Ishikawa (cell line): Measurements from ENCODE around the gene SLC3A2.
A peak's percentile ranks its signal among the peaks of the same experiment; 100 is the strongest.

Experiments
- CEBPB ChIP-seq: IDR thresholded peaks from 2 replicates; pipeline ENCODE4 v1.6.1; 2012
- CREB1 ChIP-seq: IDR thresholded peaks from 2 replicates; pipeline ENCODE4 v1.6.1; 2012; ENCODE audit warnings: low read depth
- EGR1 ChIP-seq: IDR thresholded peaks from 2 replicates; pipeline ENCODE4 v1.6.1; 2012
- EP300 ChIP-seq: IDR thresholded peaks from 2 replicates; pipeline ENCODE4 v1.6.1; 2012; ENCODE audit warnings: borderline replicate concordance
- FOXM1 ChIP-seq: IDR thresholded peaks from 2 replicates; pipeline ENCODE4 v1.6.1; 2012; ENCODE audit warnings: low read depth, borderline replicate concordance
- NFIC ChIP-seq: IDR thresholded peaks from 2 replicates; pipeline ENCODE4 v1.6.1; 2012
- RAD21 ChIP-seq: IDR thresholded peaks from 2 replicates; pipeline ENCODE4 v1.6.1; 2012; ENCODE audit warnings: low read depth
- TAF1 ChIP-seq: IDR thresholded peaks from 2 replicates; pipeline ENCODE4 v1.6.1; 2012; ENCODE audit warnings: low read depth, mild to moderate bottlenecking
- TCF12 ChIP-seq: IDR thresholded peaks from 2 replicates; pipeline ENCODE4 v1.6.1; 2012; ENCODE audit warnings: low read depth
- TEAD4 ChIP-seq: IDR thresholded peaks from 2 replicates; pipeline ENCODE4 v1.6.1; 2012
- YY1 ChIP-seq: IDR thresholded peaks from 2 replicates; pipeline ENCODE4 v1.6.1; 2012; ENCODE audit warnings: low read depth
- ZBTB7A ChIP-seq: IDR thresholded peaks from 2 replicates; pipeline ENCODE4 v1.6.1; 2012; ENCODE audit warnings: low read depth
- TF ChIP-seq, protein P1 (sequence below): IDR thresholded peaks from 2 replicates; pipeline ENCODE4 v1.6.1; 2012
- TF ChIP-seq, protein P2 (sequence below): IDR thresholded peaks from 2 replicates; pipeline ENCODE4 v1.6.1; 2012; ENCODE audit warnings: low read depth, mild to moderate bottlenecking
- TF ChIP-seq, protein P3 (sequence below): IDR thresholded peaks from 2 replicates; pipeline ENCODE4 v1.6.1; 2012

Gene SLC3A2

DNA sequence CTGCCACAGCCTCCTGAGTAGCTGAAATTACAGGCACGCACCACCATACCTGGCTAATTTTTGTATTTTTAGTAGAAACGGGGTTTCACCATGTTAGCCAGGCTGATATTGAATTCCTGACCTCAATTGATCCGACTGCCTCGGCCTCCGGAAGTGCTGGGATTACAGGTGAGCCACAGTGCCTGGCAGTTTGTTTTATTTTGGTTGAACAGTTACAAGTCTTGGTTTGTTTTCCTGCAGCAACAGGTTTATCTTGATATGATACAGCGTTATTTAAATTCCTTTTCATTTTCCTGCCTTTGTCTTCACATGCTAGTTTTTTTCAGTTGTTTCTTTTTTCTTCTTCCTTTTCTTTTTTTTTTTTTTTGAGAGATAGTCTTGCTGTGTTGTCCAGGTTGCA lies 4.0 kb upstream of the SLC3A2 start:
- TF ChIP-seq TAF1 (no peak), CREB1 (no peak), TCF12 (no peak), YY1 (no peak), EGR1 (no peak), ZBTB7A (no peak), RAD21 (no peak), CEBPB (no peak)
- TF ChIP-seq, protein P1, sequence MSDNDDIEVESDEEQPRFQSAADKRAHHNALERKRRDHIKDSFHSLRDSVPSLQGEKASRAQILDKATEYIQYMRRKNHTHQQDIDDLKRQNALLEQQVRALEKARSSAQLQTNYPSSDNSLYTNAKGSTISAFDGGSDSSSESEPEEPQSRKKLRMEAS: no peak

DNA sequence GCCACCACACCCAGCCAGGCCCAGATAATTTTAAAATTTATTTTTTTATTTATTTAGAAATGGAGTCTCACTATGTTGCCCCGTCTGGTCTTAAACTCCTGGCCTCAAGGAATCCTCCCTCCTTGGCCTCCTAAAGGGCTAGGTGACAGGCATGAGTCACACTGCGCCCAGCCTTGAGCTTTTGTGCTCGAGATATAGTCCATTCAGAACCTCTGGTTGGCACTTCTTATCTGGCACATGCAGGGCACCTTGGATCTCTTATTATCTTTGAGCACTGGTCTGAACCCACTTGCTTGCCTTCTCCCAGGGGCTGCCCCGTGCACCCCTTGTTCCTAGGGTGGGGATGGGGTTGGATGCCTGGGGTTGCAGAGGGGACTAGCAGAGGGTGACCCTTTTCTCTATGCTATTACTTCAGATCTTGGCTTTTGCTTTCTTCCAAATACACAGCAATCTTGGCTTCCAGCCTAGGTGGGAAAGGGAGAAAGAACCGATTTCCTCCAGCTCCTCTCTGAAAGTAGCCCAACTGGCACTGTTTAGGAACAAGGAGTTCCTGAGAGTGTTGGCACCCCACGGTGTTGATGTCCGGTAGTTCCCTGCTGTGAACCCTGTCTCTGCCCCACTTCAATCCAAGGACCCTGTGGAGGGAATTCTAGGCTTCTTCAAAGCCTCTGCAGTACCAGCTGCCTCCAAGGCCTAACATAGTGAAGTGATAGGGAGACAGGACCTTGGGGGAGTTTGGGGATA lies 1.3 kb upstream of the SLC3A2 start:
- TF ChIP-seq CREB1 (no peak), ZBTB7A (no peak), NFIC (no peak), EGR1 (no peak), RAD21 (no peak), CEBPB (no peak), TCF12 (no peak), FOXM1 (no peak)
- TF ChIP-seq, protein P2, sequence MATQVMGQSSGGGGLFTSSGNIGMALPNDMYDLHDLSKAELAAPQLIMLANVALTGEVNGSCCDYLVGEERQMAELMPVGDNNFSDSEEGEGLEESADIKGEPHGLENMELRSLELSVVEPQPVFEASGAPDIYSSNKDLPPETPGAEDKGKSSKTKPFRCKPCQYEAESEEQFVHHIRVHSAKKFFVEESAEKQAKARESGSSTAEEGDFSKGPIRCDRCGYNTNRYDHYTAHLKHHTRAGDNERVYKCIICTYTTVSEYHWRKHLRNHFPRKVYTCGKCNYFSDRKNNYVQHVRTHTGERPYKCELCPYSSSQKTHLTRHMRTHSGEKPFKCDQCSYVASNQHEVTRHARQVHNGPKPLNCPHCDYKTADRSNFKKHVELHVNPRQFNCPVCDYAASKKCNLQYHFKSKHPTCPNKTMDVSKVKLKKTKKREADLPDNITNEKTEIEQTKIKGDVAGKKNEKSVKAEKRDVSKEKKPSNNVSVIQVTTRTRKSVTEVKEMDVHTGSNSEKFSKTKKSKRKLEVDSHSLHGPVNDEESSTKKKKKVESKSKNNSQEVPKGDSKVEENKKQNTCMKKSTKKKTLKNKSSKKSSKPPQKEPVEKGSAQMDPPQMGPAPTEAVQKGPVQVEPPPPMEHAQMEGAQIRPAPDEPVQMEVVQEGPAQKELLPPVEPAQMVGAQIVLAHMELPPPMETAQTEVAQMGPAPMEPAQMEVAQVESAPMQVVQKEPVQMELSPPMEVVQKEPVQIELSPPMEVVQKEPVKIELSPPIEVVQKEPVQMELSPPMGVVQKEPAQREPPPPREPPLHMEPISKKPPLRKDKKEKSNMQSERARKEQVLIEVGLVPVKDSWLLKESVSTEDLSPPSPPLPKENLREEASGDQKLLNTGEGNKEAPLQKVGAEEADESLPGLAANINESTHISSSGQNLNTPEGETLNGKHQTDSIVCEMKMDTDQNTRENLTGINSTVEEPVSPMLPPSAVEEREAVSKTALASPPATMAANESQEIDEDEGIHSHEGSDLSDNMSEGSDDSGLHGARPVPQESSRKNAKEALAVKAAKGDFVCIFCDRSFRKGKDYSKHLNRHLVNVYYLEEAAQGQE: no peak
- TF ChIP-seq, protein P1: no peak

DNA sequence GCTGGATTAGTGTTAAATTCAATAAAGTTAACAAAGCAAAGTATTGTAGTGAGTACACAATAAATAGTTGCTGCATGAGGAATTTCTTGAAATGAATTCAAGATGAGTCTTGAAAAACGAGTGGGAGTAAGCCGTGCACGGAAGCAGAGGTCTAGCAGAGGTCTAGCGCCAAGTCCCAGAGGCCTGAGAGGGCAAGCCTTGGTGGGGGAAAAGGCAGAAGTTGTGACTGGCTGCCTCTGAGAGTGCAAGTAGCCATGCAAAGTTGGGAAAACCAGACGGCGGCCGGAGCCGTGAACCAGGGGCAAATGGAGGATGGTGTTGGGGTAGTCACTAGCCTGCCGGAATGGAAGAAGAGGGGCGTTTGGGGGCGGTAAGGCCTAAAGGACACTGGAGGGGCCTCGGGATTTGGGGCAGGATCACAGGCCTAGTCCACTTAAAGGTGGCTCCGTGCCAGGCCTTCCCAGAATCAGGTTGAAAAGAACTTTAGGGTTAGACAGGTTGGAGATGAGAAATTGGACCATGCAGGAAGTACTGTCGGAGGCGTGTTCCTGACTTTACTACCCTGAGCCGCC lies 379 bp upstream of the SLC3A2 start:
- TF ChIP-seq, protein P1: no peak
- no peak for TF ChIP-seq RAD21
- no peak for TF ChIP-seq TAF1
- TF ChIP-seq, protein P3, sequence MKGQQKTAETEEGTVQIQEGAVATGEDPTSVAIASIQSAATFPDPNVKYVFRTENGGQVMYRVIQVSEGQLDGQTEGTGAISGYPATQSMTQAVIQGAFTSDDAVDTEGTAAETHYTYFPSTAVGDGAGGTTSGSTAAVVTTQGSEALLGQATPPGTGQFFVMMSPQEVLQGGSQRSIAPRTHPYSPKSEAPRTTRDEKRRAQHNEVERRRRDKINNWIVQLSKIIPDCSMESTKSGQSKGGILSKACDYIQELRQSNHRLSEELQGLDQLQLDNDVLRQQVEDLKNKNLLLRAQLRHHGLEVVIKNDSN: no peak
- TF ChIP-seq FOXM1: no peak
- TF ChIP-seq YY1: no peak
- TF ChIP-seq NFIC: no peak
- peak; percentile 47; the same call in 1 of the 2 replicates for TF ChIP-seq ZBTB7A
- TF ChIP-seq EP300: no peak
- peak; percentile 91 for TF ChIP-seq EGR1

DNA sequence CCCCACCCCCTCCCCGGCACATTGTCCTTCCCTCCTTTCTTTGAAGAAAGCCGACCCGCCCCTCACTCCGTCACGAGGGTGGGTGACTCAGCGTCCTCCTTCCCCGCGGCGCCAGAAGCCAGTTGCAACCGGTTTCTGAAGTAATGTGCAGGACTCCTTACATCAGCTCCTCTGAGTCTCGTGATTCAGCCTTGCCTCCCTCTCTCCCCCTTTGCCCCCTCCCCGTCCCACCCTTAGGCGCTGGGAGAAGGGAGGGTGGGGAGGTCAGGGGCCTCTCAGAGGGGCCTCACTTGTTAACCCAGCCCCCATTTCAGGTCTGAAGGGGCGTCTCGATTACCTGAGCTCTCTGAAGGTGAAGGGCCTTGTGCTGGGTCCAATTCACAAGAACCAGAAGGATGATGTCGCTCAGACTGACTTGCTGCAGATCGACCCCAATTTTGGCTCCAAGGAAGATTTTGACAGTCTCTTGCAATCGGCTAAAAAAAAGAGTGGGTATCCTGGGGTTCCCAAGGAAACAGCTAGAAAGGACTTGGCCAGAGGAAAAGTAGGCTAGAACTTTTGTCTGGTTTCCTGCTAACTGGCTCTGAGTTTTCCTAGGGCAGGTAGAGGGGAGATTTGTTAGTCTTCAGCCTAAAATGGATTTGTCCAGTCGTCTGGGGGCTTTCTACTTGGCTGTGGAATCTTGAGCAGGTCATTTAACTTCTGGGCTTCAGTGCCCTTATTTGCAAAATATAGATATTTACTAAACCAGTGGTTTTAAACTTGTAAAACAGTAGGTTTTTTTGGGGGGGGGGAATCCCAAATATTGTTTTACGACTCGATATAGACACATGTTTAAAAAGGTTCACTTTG lies 1.1 kb downstream of the SLC3A2 start:
- TF ChIP-seq, protein P3: peak; percentile 84
- peak; percentile 39; the same call in 1 of the 2 replicates for TF ChIP-seq EP300
- peak; percentile 68 for TF ChIP-seq FOXM1
- TF ChIP-seq CEBPB: peak; percentile 86
- no peak; the same call in 1 of the 2 replicates for TF ChIP-seq TCF12
- no peak; the same call in 1 of the 2 replicates for TF ChIP-seq TAF1
- no peak for TF ChIP-seq NFIC
- no peak for TF ChIP-seq TEAD4
- no peak for TF ChIP-seq RAD21
- TF ChIP-seq ZBTB7A: 0 out of 2 replicates have a peak, but pooled peaks have one; percentile 34
- TF ChIP-seq, protein P1: peak; percentile 77
- TF ChIP-seq, protein P2: no peak
- TF ChIP-seq CREB1: 0 out of 2 replicates have a peak, but pooled peaks have one; percentile 26
- no peak for TF ChIP-seq EGR1
- TF ChIP-seq YY1: no peak

DNA sequence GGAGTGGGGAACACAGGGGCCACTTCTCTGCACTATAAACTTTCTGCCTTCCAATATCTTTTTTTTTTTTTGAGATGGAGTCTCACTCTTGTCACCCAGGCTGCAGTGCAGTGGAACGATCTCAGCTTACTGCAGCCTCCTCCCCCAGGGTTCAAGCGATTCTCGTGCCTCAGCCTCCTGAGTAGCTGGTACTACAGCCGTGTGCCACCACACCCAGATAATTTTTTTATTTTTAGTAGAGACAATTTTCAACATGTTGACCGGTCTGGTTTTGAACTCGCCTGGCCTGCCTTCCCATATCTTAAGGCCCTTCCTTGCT lies 1.7 kb downstream of the SLC3A2 start:
- TF ChIP-seq CREB1 (no peak), ZBTB7A (no peak), EGR1 (no peak), FOXM1 (no peak), TEAD4 (no peak), RAD21 (no peak), TCF12 (no peak), NFIC (no peak), EP300 (no peak), TAF1 (no peak), CEBPB (no peak), YY1 (no peak)
- TF ChIP-seq, protein P3: no peak
- TF ChIP-seq, protein P1: no peak
- TF ChIP-seq, protein P2: no peak
